Measurements from ENCODE around the gene GOSR2.
A peak's percentile ranks its signal among the peaks of the same experiment; 100 is the strongest.
"Not testable (repeated sequence)": the region's sequence is repeated elsewhere in the genome, so short reads cannot be mapped to it uniquely, and the experiment has no call there.

The GOSR2 gene

DNA sequence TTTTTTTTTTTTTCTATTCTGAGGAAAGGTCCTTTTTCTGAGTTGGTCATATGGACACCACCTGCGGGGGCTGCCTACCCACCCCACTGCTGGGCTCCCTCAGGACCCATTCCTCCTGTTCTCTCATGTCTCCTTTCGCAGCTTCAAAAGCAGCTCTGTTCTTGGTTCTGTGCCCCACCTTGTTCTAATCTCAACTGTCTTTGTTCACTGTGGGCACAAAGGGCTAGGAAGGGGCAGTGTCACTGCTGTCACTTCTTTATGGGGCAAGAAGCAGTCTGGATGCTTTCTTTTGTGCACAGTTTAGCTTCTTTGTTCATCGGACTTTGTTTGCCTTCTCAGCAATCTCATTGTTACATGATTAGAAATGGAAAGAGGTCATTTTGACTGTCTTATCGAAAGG lies 7.1 kb downstream of the GOSR2 start:
- no peak for DNase-seq (ENCODE audit: low read depth)

DNA sequence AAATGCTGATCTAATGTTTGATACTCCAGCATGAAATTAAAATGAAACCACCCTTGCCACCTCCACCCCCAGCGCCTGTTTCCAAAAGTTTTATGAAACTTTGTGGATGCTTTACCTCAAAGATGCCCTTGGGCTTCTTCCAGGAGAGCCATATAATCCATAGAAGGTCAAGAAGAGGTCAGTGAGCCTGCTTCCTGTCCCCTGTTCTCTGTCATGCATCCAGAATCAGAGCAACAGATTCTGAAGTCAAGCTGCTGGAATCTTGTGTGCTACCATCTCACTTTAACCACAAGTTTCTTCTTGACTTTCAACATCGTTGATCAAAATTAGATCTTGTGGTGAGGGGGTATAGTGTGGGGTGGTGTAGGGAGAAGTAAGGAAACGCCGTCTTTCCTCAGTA lies 8.6 kb downstream of the GOSR2 start:
- DNase-seq (ENCODE audit: low read depth), result no peak

DNA sequence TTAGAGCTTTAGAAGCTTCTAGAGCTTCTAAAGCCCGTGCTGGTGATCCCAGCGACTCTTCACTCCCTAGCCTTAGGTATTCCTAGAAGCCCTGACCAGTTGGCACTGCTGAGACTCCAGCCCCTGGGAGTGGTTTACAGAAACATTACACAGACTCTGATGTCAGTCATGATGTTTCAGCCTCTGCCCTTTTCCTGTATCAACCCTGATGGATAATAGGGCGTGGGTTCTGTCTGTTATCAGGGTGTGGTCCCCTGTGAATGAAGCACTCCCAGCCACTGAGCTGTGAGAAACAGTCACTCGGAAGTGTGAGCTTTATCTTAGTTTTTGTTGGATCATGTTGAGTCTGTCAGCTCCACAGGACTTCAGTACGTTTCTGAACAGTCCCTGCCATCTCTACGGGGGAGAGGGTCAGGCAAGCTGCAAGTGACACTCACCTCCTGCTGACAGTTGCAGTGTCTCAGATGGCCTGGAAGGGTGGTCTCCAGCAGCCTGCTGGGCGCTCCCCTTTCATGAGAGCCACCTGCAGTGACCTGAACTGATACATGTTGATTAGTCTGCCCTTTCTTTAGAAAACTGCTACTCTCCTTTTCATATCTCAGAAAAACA lies 12.8 kb downstream of the GOSR2 start:
- no peak for DNase-seq (ENCODE audit: low read depth)

DNA sequence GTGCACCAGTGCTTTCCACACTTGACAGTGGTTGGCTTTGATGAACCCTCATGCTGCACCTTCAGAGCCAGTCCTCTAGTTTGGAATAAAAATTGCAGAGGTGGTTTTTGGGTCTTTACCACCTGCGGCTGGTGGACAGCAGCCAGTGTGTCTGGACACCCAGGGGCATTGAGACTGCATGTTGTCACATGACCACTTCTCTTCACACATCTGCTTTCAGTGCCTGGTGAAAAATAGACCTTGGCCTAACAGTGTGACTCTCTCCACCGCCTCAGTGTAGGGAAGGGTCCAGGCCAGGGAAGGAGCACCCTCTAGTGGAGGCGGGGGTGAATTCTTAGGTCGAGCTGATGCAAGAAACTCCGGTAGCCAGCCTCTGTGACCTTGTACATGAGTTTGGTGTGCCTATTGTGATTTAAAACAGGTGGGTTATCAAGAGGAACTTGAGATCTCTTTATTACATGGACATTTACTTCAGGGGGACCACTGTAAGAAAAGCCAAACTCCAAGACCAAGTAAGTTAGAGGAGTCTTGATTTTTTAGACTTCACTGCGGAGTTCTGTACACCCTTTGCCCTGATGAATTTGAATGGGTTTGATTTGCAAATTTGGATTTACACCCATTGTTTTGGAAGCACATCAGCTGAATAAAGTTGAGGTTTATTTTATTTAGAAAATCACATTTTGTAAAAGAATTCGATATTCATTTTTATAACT lies 17.9 kb downstream of the GOSR2 start:
- DNase-seq (ENCODE audit: low read depth), result peak; percentile 85

DNA sequence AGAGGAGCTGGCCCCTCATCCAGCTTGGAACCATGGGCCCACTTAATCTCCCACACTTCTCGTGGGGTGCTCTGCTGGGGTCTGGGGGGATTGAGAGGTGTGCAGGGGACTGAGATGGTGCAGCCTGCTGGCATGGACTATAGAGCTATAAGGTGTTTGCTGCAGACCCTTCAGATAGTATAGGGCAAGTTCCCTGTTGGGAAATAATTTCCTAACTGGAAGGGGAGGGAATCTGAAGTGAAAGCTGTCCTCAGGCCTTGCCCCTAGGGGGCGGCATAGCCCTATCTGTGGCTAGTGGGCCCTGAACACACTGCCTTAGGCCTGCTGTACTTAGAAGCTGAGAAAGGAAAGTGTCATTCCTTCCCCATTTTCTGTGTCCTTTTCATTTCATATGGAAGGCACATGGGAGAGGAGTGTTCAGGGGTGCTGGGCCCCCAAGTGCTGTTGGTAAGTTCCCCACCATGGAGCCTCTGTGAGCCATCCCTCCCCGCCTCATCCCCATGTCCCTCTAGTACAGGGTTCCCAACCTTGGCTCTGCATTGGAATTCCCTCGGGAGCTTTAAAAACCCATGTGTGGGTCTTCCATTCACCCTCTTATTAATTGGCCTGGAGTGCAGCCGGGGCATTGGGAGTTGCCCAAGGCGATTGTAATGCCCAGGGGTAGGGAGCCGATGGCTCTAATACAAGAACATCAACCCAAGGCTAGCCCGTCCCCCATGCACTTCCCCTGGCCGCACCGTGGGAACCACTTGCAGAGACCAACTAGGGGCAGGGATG lies 19.7 kb downstream of the GOSR2 start:
- DNase-seq (ENCODE audit: low read depth), result peak; percentile 87

DNA sequence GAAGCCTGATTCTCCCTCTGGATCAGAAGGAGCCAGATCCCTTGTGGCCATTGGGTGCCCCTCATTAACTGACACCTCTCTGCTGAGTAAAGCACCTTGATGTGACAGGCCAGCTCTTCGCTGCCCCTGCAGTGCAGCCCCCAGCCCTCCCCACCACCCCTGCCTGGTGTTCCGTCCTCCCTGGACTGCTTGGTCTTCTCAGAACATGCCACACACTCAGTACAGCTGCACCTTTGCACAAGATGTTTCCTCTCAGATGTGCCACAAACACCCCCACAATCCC lies 20.2 kb downstream of the GOSR2 start:
- no peak for DNase-seq (ENCODE audit: low read depth)

DNA sequence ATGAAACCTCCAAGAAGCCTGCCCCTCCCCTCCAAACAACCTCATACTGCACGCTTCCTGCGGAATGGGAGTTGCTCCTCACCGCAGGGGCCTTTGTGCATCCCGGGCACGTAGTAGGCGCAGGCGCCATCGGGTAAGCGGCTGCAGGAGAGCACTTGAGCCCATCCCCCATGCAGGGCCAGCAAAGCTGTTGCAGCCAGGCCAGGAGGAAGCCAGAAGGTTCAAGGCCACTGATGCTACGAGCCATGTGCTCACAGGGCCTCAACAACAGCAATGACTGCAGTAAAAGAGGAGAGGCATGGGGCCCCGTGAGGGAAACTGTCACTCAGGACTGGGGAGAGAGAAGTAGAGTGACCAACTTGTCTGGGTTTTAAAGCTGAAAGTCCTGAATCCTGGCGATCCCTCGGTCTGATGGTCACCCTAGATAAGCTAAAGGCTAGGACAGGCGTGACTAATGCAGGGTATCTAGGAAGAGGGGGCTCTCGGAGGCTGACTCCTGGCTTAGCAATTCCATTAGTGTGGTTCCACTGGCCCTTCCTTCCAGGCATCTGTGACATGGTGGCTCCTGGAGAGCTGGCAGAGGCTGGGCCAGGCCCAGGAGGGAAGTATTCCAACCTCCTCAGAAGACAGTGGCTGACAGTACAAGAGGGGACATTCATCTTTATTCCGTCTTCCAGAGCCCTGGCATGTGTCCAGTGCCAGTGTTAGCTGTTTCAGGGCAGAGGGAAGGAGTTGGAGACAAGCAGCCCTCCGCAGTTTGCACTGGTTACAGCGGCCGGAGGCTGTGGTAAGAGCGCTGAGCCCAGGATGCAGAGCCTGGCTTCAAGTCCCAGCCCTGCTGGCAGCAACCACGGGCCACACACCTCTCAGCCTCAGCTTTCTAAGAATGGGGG lies 20.8 kb downstream of the GOSR2 start:
- peak; percentile 83 for DNase-seq (ENCODE audit: low read depth)

DNA sequence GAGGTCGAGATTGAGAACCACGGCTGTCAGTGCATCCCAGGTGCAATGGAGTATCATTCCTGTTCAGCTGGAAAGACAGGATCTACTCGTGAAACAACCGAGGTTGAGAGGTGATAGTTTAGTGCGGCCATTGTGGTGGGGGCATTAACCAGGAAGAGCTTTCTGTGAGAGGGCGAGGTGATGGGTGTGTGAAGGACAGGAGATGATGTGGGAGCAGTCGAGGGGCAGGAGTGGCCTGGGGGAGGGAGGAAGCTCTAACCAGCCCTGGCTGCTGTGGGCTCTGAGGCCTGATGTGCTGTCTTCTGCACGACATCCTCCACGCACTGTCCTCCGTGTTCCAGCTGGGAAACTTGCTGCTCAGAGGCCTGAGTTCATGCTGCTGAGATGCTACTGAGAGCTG lies 22.0 kb downstream of the GOSR2 start:
- DNase-seq (ENCODE audit: low read depth), result no peak

DNA sequence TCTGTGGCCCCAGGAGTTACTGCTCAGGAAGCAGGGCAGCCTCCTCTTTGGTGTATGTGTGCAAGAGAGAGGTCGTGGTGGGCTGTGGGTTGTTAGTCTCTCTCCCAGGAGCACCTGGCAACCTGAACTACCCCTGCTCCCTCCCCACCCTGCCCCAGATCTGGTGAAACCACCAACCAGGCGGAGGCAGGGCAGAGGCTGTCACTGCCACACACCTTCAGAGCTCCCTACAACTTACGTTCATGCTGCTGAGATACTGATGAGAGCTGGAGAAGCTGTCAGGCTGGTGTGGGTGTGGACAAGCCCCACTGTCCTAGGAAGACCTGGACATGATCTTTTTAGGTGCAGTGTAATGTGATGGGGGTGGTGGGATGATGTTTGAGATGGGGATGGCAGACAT lies 24.3 kb downstream of the GOSR2 start:
- no peak for DNase-seq (ENCODE audit: low read depth)

DNA sequence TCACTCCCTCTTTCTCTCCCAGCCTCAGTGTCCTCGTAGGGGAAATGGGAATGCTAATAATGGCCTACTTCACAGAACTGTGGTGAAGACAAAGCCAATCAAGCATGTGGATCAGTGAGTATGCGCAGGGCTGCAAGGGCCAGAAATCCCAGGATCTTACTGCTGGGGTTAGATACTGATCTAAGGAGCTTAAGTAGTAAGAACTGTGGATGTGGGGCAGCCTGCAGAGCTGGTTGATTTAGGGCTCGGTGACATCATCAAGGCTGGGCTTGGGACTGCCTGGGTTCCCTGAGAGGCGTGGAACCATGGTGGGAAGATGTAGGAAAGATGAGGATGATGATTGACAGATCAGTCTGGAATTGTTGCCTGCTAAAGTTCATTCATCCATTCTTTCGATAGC lies 25.6 kb downstream of the GOSR2 start:
- no peak for DNase-seq (ENCODE audit: low read depth)

DNA sequence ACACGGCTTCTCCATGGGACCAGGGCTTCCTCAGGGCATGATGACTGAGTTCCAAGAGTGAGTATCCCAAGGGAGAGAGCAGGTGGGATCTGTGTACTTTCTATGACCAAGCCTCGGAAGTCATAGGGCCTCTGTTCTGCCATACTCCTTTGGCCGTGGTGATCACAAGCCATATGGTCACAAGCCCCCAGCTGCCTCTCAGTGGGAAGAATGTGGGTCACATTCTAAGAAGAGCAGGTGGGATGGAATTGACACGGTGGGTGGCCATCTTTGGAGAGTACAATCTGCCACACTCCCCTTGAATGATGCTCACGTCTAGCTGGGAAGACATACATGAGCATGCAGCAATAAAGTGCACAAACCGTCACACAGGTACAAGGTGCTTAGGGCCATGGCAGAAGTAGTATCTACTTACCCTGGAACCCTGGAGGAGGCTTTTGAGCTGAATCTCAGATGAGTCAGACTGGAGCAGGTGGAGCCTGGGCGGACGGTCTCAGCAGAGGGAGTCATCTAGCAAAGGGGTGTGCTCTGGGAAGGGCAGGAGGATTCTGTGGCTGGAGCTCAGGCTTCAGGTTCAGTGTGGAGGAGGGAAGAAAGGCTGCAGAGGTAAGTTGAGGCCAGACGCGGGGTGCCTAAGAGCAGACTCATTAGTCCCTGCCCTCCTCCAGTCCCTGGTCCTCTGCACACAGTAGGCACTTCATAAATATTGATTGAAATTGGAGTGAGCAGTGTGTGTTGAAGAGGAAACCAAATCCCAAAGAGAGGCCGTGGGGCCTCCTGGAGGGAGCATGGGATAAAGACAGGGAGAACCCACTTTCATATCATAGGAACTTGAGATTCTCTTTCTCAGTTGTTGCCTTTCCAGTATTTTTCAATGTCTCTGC lies 26.6 kb downstream of the GOSR2 start:
- DNase-seq (ENCODE audit: low read depth), result peak; percentile 75

DNA sequence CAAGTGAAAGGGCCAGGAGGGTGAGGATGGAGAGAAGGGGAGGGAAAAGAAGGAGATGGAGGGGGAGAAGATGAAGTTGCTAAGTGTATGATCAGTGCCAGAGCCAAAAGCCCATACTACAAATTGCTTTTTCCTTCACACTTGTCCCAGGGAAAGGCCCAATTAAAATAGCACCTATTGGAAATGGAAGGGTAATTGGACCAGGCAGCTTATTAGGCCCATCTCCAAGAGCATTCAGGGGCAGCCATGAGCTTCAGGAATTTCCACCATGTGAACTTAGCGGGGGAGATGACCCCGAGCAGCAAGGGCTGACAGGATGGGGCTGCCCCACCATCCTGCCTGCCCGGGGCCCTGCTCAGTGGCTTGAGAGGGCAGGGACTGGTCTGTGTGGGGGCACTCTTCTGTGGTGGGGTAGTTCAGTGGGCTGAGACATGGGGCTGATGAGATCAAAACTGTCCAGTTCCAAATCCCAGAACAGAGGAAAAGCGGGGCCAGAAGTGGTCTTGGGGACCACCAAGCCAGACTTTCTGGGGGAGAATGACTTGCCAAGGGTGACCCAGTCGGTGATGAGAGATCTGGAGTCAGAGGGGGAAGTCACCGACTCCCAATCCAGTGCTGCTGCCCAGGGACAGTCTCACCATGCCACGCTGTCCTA lies 27.5 kb downstream of the GOSR2 start:
- DNase-seq (ENCODE audit: low read depth), result no peak

DNA sequence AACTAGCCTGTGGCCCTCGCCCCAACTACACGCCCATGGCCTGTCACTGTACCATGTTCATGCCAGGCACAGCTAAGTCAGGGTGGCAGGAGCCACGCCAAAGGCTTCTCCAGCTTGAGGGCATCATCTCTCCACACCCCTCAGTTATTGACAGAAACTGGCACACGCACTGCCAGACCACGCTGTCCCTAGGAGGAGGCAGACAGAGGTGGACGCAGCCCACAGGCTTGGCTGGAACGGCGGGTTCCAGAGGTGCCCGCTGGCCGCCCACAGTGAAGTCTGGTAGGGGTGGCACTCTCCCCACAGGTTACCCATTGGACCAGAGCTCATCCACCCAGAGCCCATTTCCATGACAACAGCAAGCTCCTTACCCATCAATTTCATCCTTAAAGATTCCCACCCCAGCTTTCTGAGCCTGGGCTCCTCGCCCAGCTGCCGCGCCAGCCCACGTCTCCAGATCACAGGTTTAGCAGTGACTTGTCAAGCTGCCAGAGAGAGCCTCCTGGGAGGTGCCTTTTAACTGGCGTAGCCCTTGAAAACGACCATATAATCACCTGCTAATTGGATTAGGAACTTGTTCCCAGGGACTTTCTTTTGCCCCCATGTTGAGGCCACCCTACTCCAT lies 28.1 kb downstream of the GOSR2 start:
- no peak for DNase-seq (ENCODE audit: low read depth)

DNA sequence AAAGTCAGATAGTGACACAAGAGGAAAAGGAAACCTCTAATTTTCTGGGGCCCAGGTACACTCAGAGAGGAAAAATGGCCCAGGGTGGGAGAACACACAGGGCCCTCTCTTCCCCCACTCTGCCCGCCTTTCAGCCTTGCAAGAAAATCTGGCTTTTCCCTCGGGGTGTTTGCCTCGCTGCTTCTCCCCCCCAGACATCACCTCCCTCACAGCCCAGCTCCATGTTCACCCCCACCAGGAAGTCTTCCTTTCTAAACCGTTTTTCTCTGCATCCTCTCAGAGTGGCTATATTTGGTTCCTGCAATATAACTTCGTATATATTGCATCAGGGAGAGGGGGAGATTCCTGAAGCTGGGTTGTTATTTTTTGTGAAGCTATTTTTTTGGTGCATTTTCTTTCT lies 28.7 kb downstream of the GOSR2 start:
- DNase-seq (ENCODE audit: low read depth), result no peak

DNA sequence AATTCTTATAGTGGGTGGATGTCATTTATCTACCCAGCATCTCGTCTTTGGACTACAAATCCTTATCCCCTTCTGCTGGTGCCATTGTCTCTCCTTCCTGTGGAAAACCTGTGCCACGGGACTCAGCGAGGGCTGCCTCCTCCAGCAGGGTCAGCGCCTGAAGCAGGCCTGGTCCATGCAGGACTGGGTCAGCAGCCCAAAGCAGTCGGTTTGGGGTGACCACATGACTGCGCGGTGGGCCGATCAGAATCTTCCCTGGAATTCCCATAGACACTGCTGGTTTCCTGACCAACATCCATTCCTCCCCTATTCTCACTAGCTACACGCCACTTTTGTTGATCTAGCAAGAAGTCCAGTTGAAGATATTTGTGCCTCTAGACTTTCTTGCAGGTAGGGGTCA lies 29.2 kb downstream of the GOSR2 start:
- DNase-seq (ENCODE audit: low read depth), result no peak

DNA sequence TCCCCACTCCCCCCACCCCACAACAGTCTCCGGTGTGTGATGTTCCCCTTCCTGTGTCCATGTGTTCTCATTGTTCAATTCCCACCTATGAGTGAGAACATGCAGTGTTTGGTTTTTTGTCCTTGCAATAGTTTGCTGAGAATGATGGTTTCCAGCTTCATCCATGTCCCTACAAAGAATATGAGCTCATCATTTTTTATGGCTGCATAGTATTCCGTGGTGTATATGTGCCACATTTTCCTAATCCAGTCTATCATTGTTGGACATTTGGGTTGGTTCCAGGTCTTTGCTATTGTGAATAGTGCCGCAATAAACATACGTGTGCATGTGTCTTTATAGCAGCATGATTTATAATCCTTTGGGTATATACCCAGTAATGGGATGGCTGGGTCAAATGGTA lies 30.2 kb downstream of the GOSR2 start:
- not testable (repeated sequence) for DNase-seq (ENCODE audit: low read depth)

DNA sequence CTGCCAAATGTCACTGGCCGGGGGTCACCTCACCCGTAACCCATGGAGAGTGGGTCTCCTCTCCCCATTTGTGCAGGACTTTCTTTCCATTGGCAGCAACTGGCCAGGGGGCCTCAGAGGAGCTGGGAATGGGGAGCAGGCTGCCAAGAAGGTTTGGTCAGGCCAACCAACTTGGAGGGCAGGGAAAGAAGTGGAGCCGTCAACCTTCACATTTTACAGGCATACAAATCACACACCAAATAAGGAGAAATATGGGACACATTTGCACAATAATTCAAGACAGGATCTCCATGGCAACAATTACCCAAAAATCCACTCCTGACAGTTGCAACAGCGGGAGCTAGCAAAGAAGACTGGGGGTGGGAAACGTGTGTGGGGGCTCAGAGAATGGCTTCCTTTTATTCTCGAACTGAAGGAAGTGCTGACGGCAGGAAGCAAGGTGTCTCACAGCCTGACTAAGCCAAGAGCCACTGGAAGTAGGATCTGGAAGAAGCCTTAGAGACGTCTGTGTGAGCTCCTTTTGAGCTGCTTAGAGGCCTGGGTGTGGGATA lies 35.2 kb downstream of the GOSR2 start:
- DNase-seq (ENCODE audit: low read depth), result no peak

DNA sequence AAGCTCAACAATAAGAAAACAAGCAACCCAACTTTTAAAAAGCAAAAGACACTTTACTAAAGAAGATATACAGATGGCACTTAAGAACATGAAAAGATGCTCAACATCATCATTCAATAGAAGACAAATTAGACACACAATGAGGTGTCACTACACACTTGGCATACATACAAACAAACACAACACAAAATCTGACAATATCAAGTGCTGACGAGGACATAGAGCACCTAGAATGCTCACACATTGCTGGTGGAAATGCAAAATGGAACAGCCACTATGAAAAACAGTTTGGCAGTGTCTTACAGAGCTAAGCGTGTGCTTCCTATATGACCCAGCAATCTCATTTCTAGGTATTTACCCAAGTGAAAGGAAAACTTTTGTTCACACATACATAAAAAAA lies 37.2 kb downstream of the GOSR2 start:
- no peak for DNase-seq (ENCODE audit: low read depth)

DNA sequence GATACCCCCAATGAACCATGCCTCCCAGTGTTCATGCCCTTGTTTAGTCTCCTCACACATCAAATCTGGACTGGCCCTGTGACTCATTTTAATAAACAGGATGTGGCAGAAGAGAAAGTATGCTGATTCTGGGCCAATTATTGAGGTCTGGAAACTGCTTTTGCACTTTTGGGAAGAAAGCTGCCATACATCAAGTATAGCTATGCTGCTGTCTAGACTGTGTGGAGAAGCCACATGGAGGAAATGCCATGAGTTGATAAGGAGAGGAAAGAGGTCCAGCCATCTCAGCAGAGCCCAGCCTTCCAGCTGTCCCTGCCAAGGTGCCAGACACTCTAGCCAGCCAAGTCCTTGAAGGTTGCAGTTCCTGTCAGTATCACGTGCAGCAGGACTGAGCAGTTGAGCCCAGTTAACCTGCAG lies 39.4 kb downstream of the GOSR2 start:
- DNase-seq (ENCODE audit: low read depth), result peak; percentile 71

DNA sequence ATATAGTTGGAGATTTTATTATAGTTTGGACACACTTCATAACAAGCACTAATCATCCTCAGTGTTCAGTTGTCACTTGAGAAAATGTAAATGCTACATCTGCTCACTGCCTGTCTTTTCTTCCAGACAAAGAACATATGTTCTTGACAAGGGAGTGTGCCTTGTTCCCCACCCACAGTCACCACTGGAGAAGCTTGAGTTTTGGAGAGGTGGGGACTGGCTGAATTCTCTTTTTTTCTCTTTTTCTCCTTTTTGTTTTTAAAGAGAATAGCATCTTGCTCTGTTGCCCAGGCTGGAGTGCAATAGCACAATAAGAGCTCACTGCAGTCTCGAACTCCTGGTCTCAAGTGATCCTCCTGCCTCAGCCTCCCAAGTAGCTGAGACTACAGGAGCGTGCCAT lies 40.6 kb downstream of the GOSR2 start:
- no peak for DNase-seq (ENCODE audit: low read depth)
